Thymus (tissue), 11 donors: ENCODE measurements around the gene MDK. TPM values are rescaled to one million over a fixed set of nuclear protein-coding genes. Genes with fewer than 3 reads are reported as not detected.

Experiments
- DNase-seq, 9 donors: peaks; one replicate each; pipeline ENCODE4 v3.0.0-alpha.2; 2013; ENCODE audit warnings: low spot score in 9 of 9, low read depth in 6 of 9, missing footprints in 1 of 9
- H3K27ac ChIP-seq, 2 donors: one replicate each; pipeline ENCODE4 v1.5.1; 2013; ENCODE audit warnings: control low read depth in 1 of 2, low read depth in 1 of 2, low read length in 1 of 2, mild to moderate bottlenecking in 1 of 2, moderate library complexity in 1 of 2
- H3K27me3 ChIP-seq, 2 donors: one replicate each; pipeline ENCODE4 v1.5.1; 2013; ENCODE audit warnings: low read length in 1 of 2; ENCODE audit not compliant: control insufficient read depth in 2 of 2, insufficient read depth in 1 of 2
- H3K36me3 ChIP-seq, 2 donors: one replicate each; pipeline ENCODE4 v1.5.1; 2013; ENCODE audit warnings: low read length in 1 of 2, mild to moderate bottlenecking in 1 of 2, moderate library complexity in 1 of 2; ENCODE audit not compliant: control insufficient read depth in 2 of 2, insufficient read depth in 2 of 2
- H3K4me1 ChIP-seq, 2 donors: one replicate each; pipeline ENCODE4 v1.5.1; 2013; ENCODE audit warnings: low read length in 2 of 2; ENCODE audit not compliant: control insufficient read depth in 2 of 2, insufficient read depth in 2 of 2
- H3K4me3 ChIP-seq, 2 donors: one replicate each; pipeline ENCODE4 v1.5.1; 2013; ENCODE audit warnings: low read length in 2 of 2, control low read depth in 1 of 2, mild to moderate bottlenecking in 1 of 2
- H3K9me3 ChIP-seq, 2 donors: one replicate each; pipeline ENCODE4 v1.5.1; 2013; ENCODE audit warnings: low read length in 1 of 2, mild to moderate bottlenecking in 1 of 2; ENCODE audit not compliant: control insufficient read depth in 2 of 2, insufficient read depth in 1 of 2
- WGBS: extraction: QIAGEN DNeasy Blood & Tissue Kit; methylation state at CpG from one replicate; pipeline ENCODE4 v1.1.7; 2013; 5-methylcytosine and 5-hydroxymethylcytosine counted together
- polyA plus RNA-seq: library from polyadenylated mRNA; stranded (reverse); fragments of 200-250 nt; gene quantifications from one replicate; pipeline ENCODE4 v1.2.3, GENCODE V29; 2013
- total RNA-seq: library from RNA; stranded (reverse); fragments of 120-200 nt; gene quantifications from one replicate; pipeline ENCODE4 v1.2.4, GENCODE V29; 2013
- donor health status: healthy.

MDK gene
- total and polyA plus RNA-seq, 2 donors: 149 to 150 TPM

DNA sequence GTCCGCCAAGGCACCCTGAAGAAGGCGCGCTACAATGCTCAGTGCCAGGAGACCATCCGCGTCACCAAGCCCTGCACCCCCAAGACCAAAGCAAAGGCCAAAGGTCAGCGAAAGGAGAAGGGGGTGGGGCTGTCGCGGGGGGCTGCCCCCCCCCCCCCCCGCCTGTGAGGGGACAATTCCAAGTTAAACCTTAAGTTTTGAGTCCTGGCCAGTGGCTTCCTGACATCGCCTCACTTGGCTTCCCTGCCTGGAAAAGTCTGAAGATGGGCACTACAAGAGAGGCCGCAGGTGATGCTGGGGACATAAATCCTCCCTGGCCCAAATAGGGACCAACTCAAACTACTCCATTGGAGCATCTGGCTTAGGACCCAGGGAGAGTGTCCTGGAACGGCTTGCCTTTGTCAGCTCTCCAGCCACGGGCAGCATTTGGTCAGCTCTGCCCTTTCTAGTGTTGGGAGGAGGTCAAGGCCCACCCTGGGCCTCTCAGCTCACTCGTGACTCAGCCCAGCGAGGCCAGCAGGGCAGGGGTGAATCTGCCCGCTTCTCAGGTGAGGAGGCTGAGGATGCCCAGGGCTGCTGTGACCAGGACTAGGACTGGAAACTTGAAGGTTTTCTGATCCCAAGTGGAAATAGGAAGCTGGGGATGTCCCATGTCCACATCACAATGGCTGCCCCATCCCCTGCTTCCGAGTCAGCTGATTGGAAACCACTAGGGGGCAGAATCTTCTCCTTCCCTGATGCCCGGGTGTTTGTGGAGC lies 1.4 kb downstream of the MDK start:
- no peak overlapping the region for H3K27ac ChIP-seq
- no peak for DNase-seq
- H3K27me3 ChIP-seq: peaks cover 24 to 77% of the 10 kb centered on the region in 2 donors
- WGBS: 75% methylated on average over 18 of the region's 18 CpGs
- peaks cover 6 to 7% of the 10 kb centered on the region in 2 donors for H3K36me3 ChIP-seq
- peaks cover 0 to 3% of the 10 kb centered on the region in 2 donors for H3K9me3 ChIP-seq
- peaks cover 10 to 24% of the 10 kb centered on the region in 2 donors for H3K4me1 ChIP-seq
- no peak overlapping the region for H3K4me3 ChIP-seq

DNA sequence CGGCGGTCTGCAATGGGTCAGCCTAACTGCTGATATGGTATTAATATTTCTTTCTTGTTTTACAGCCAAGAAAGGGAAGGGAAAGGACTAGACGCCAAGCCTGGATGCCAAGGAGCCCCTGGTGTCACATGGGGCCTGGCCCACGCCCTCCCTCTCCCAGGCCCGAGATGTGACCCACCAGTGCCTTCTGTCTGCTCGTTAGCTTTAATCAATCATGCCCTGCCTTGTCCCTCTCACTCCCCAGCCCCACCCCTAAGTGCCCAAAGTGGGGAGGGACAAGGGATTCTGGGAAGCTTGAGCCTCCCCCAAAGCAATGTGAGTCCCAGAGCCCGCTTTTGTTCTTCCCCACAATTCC lies 1.9 kb downstream of the MDK start:
- Histone ChIP-seq H3K36me3 (peaks cover under 1 to 3% of the 10 kb centered on the region in 2 donors), H3K4me1 (peaks cover 10 to 26% of the 10 kb centered on the region in 2 donors), H3K27me3 (peaks cover 27 to 82% of the 10 kb centered on the region in 2 donors), H3K27ac (no peak overlapping the region), H3K4me3 (no peak overlapping the region), H3K9me3 (peaks cover 0 to 3% of the 10 kb centered on the region in 2 donors)
- no peak for DNase-seq
- WGBS: 96% methylated on average over 7 of the region's 7 CpGs

- peaks cover 10 to 28% of the 10 kb centered on the region in 2 donors for H3K4me1 ChIP-seq
- DNase-seq: no peak
- peaks cover 0 to 3% of the 10 kb centered on the region in 2 donors for H3K9me3 ChIP-seq
- no peak overlapping the region for H3K27ac ChIP-seq
- 95% methylated on average over 12 of the region's 12 CpGs for WGBS
- no peaks in the 10 kb centered on the region for H3K36me3 ChIP-seq
- H3K4me3 ChIP-seq: no peak overlapping the region
- peaks cover 35 to 90% of the 10 kb centered on the region in 2 donors for H3K27me3 ChIP-seq
These were observed 2.7 kb downstream of the MDK start for GRCh38 chr11:46383974-46384701.

- peaks cover 47 to 99% of the 10 kb centered on the region in 2 donors for H3K27me3 ChIP-seq
- H3K4me3 ChIP-seq: no peak overlapping the region
- 97% methylated on average over 47 of the region's 47 CpGs for WGBS
- H3K4me1 ChIP-seq: peaks cover 10 to 39% of the 10 kb centered on the region in 2 donors
- no peak for DNase-seq
- no peak overlapping the region for H3K27ac ChIP-seq
- peaks cover 0 to 8% of the 10 kb centered on the region in 2 donors for H3K9me3 ChIP-seq
- H3K36me3 ChIP-seq: no peaks in the 10 kb centered on the region
These were observed 3.9 kb downstream of the MDK start for GRCh38 chr11:46385169-46386004.

- Histone ChIP-seq H3K4me3 (no peak overlapping the region), H3K27me3 (peaks cover 54 to 99% of the 10 kb centered on the region in 2 donors), H3K4me1 (peaks cover 10 to 34% of the 10 kb centered on the region in 2 donors), H3K27ac (no peak overlapping the region), H3K36me3 (no peaks in the 10 kb centered on the region), H3K9me3 (peaks cover 0 to 8% of the 10 kb centered on the region in 2 donors)
- 97% methylated on average over 25 of the region's 25 CpGs for WGBS
- DNase-seq: no peak
These were observed 4.6 kb downstream of the MDK start for GRCh38 chr11:46386005-46386578.

DNA sequence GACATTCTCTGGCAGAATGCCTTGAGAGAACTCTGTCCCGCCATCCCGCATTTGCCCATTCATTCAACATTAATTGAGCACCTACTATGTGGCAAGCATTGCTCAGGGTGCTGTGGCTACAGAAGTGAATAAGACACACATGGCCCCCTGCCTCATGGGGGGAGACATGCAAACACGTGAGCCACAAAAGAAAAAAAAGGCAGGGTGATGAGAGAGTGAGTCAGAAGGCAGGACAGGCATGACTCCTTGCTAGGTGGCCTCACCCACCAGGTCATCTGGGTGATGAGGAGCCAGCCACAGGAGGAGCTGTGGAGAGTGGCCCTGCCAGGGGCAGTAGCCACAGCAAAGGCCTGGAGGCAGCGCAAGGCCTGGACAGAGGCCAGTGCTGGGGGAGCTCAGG lies 5.2 kb downstream of the MDK start:
- Histone ChIP-seq H3K36me3 (no peaks in the 10 kb centered on the region), H3K4me3 (no peak overlapping the region), H3K9me3 (peaks cover 0 to 8% of the 10 kb centered on the region in 2 donors), H3K27me3 (peaks cover 59 to 100% of the 10 kb centered on the region in 2 donors), H3K4me1 (peaks cover 11 to 34% of the 10 kb centered on the region in 2 donors), H3K27ac (no peak overlapping the region)
- WGBS: 95% methylated on average over 4 of the region's 4 CpGs
- no peak for DNase-seq

- H3K4me1 ChIP-seq: peaks cover 9 to 29% of the 10 kb centered on the region in 2 donors
- peaks cover 59 to 100% of the 10 kb centered on the region in 2 donors for H3K27me3 ChIP-seq
- 87% methylated on average over 5 of the region's 5 CpGs for WGBS
- no peaks in the 10 kb centered on the region for H3K36me3 ChIP-seq
- no peak for DNase-seq
- H3K27ac ChIP-seq: no peak overlapping the region
- H3K9me3 ChIP-seq: peaks cover 0 to 5% of the 10 kb centered on the region in 2 donors
- H3K4me3 ChIP-seq: no peak overlapping the region
These were observed 6.0 kb downstream of the MDK start for GRCh38 chr11:46387456-46387855.

DNA sequence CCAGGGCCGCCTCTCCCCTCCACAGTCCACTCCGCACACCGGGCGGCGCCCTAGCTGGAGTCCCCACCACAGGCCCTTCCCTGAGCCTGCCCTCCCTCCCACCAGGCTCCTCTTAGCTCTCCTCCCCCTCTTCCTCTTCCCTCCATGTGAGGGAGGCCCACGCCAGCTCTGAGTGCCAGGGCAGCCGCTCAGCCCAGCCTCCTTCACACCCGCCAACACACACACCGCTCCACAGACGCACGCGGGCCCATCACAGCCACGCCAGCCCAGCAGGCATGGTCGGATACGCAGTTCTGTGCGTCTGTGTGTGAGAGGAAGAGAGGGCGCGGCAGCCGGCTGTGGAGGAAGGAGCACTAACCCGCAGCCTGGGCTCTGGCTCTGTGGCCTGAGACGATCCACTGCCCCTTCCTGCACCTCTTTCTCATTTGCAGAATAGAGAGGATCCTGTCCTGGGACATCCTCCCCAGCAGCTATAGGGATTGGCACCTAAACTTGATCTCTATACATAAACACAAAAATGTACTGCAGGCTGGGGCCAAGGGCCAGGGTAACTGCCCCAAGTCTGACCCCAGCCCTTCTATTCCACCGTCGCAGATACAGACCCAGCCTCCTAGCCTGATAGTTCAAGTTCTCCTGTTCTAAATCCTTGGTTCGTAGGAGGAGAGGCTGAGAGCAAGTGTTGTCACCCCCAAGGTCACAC lies 6.6 kb downstream of the MDK start:
- Histone ChIP-seq H3K27ac (no peak overlapping the region), H3K4me1 (peaks cover 13 to 30% of the 10 kb centered on the region in 2 donors), H3K4me3 (no peak overlapping the region), H3K36me3 (no peaks in the 10 kb centered on the region), H3K27me3 (peaks cover 60 to 100% of the 10 kb centered on the region in 2 donors), H3K9me3 (peaks cover 0 to 5% of the 10 kb centered on the region in 2 donors)
- DNase-seq: no peak
- WGBS: 6% methylated on average over 24 of the region's 24 CpGs
